Naive thymus-derived CD4-positive, alpha-beta T cell (primary cell): ENCODE data around the gene MCUR1. TPM values are rescaled to one million over a fixed set of nuclear protein-coding genes. Genes with fewer than 3 reads are reported as not detected.
"Not testable (repeated sequence)": the region's sequence is repeated elsewhere in the genome, so short reads cannot be mapped to it uniquely, and the experiment has no call there.

Source experiments
- ATAC-seq: fragments of 150-1000 bp; cut with Tn5 transposase; 2 replicates; pipeline ENCODE4 v1.10.0; 2021; ENCODE audit warnings: mild to moderate bottlenecking, moderate library complexity
- CTCF ChIA-PET: fragments of 350-600 bp; sonication (Branson Sonifier 250); formaldehyde crosslinking; loops from one replicate; lab custom pipeline; 2021; ENCODE audit warnings: antibody characterized with exemption; lab: Charles Lee
- POLR2A ChIA-PET: fragments of 350-600 bp; sonication (Branson Sonifier 250); formaldehyde crosslinking; loops from one replicate; lab custom pipeline; 2021; ENCODE audit warnings: antibody characterized with exemption, inconsistent platforms; lab: Charles Lee
- DNase-seq, 9 donors: peaks; one replicate each; pipeline versions ENCODE4 v3.0.0 to v3.0.0-alpha.2; 2020 to 2022; ENCODE audit warnings: mixed read lengths in 1 of 9
- H3K27ac ChIP-seq: one replicate; pipeline ENCODE4 v1.7.0; 2013; ENCODE audit warnings: mild to moderate bottlenecking, low read depth, low read length, moderate library complexity
- H3K27me3 ChIP-seq, 2 donors: one replicate each; pipeline ENCODE4 v1.7.0; 2013; ENCODE audit warnings: low read length in 2 of 2, mild to moderate bottlenecking in 2 of 2, moderate library complexity in 2 of 2; ENCODE audit not compliant: control insufficient read depth in 2 of 2, insufficient read depth in 2 of 2
- H3K36me3 ChIP-seq, 3 experiments: 1 replicate in 2 of 3; 2 replicates in 1 of 3; pipeline ENCODE4 v1.7.0; 2013; ENCODE audit warnings: low read length in 3 of 3, mild to moderate bottlenecking in 3 of 3, moderate library complexity in 1 of 3; ENCODE audit not compliant: insufficient read depth in 3 of 3, control insufficient read depth in 2 of 3
- H3K4me1 ChIP-seq, 2 donors: one replicate each; pipeline ENCODE4 v1.7.0; 2013; ENCODE audit warnings: low read length in 2 of 2, mild to moderate bottlenecking in 2 of 2, moderate library complexity in 1 of 2; ENCODE audit not compliant: control insufficient read depth in 2 of 2, insufficient read depth in 2 of 2
- H3K4me3 ChIP-seq: 2 replicates; pipeline ENCODE4 v1.7.0; 2013; ENCODE audit warnings: mild to moderate bottlenecking, low read length
- H3K9me3 ChIP-seq, 3 experiments: 1 replicate in 2 of 3; 2 replicates in 1 of 3; pipeline ENCODE4 v1.7.0; 2013; ENCODE audit warnings: low read length in 3 of 3; ENCODE audit not compliant: control insufficient read depth in 2 of 3
- H3K27ac Mint-ChIP-seq, 9 donors: one replicate each; pipeline ENCODE4 v1.8.0; 2020 to 2022; ENCODE audit warnings: mixed read lengths in 9 of 9, mild to moderate bottlenecking in 8 of 9, moderate library complexity in 5 of 9, inconsistent platforms in 2 of 9
- H3K27me3 Mint-ChIP-seq, 5 donors: one replicate each; pipeline ENCODE4 v1.8.0; 2021 to 2022; ENCODE audit warnings: mixed read lengths in 5 of 5, mild to moderate bottlenecking in 1 of 5
- H3K36me3 Mint-ChIP-seq, 5 donors: one replicate each; pipeline ENCODE4 v1.8.0; 2020 to 2022; ENCODE audit warnings: mixed read lengths in 5 of 5, mild to moderate bottlenecking in 3 of 5, inconsistent platforms in 1 of 5
- H3K4me1 Mint-ChIP-seq, 7 donors: one replicate each; pipeline ENCODE4 v1.8.0; 2020 to 2022; ENCODE audit warnings: mixed read lengths in 7 of 7, mild to moderate bottlenecking in 3 of 7, inconsistent platforms in 1 of 7
- H3K4me3 Mint-ChIP-seq, 10 donors: one replicate each; pipeline ENCODE4 v1.8.0; 2020 to 2022; ENCODE audit warnings: mild to moderate bottlenecking in 10 of 10, mixed read lengths in 10 of 10, moderate library complexity in 6 of 10, inconsistent platforms in 2 of 10
- H3K9me3 Mint-ChIP-seq, 11 donors: one replicate each; pipeline ENCODE4 v1.8.0; 2020 to 2022; ENCODE audit warnings: mixed read lengths in 11 of 11, mild to moderate bottlenecking in 4 of 11, inconsistent platforms in 1 of 11, moderate library complexity in 1 of 11
- intact Hi-C, 2 donors: fragments of 100-400 bp; cut with micrococcal nuclease; formaldehyde crosslinking; loops; one replicate each; pipeline ENCODE4 v1.15.1; 2023
- polyA plus RNA-seq, 2 donors: library from polyadenylated mRNA; unstranded; fragments of 300-500 nt; fragmentation: Illumina TruSeq; gene quantifications; one replicate each; pipeline ENCODE4 v1.2.3, GENCODE V29; 2021
- total RNA-seq, 6 experiments: library from RNA in 5 of 6; stranded (reverse) in 5 of 6; gene quantifications; 1 replicate in 5 of 6; 2 replicates in 1 of 6; pipeline ENCODE4 v1.2.3 and lab custom pipeline; 2021 to 2026

The MCUR1 gene
- total and polyA plus RNA-seq, 7 experiments from 2014 or later: 4.1 to 20.6 (median 7.4) TPM

DNA sequence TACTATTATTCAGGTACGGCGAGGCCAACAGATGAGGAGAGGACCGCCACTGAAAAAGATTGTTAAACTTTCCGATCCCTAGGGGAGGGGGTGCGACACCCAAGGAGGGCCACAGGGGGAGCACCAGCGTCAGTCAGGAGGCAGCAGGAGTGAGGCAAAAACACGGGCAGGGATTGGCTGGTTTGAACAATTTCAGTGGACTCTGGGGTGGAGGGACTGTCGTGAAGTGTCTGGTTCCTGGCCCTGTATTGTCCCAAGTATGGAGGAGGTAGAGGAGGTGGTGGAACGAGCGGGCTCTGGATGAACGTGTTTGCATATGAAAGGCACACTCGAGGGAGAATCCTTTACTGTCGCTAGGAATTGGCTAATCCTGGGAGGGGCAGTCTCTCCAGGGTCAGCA is 32.5 kb upstream of the MCUR1 start:
- CTCF ChIA-PET: no interaction called here

DNA sequence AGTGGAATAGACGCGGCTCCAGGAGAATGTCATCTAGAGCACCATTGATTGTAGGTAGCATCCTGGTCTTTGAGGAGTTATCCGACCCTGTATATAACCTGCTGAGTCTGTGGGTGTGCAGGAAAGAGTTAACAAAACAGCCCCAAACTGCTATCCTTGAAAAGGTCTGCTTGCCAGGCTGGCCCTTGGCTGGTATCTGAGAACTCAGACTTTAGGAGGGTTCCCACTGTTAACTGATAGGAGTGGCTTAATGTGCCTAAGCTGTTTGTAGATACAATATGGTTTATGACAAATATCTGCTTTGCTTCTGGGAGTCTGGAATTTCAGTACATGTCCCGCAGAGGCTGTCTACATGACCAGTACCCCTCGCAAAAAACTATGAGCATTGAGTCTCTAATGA is 27.6 kb upstream of the MCUR1 start:
- Mint-ChIP-seq H3K27me3 (peaks cover 0 to 6% (median 0%) of the 10 kb centered on the region in 5 donors), H3K4me1 (peaks cover 0 to 3% (median 0%) of the 10 kb centered on the region in 7 donors), H3K9me3 (no peaks in the 10 kb centered on the region), H3K4me3 (no peak overlapping the region), H3K36me3 (no peaks in the 10 kb centered on the region), H3K27ac (no peak overlapping the region)
- intact Hi-C loops: no loop called here
- DNase-seq: no peak
- ATAC-seq: no peak
- Histone ChIP-seq H3K36me3 (no peaks in the 10 kb centered on the region), H3K4me3 (no peak overlapping the region), H3K27me3 (no peaks in the 10 kb centered on the region), H3K4me1 (no peaks in the 10 kb centered on the region), H3K9me3 (no peaks in the 10 kb centered on the region), H3K27ac (no peak overlapping the region)
- POLR2A ChIA-PET: no interaction called here
- CTCF ChIA-PET: interaction anchor here (1.2 kb wide), 1 partner anchor 20 kb away, joined by 3 read pairs; no protein-coding TSS in a partner anchor

More for the DNA sequence above, 32.5 kb upstream of the MCUR1 start:
- Mint-ChIP-seq H3K4me1 (no peaks in the 10 kb centered on the region), H3K27me3 (peaks cover 0 to 12% (median 6%) of the 10 kb centered on the region in 5 donors), H3K4me3 (no peak overlapping the region), H3K36me3 (no peaks in the 10 kb centered on the region), H3K27ac (no peak overlapping the region), H3K9me3 (peaks cover 0 to 2% (median 0%) of the 10 kb centered on the region in 11 donors)
- intact Hi-C loops: no loop called here
- POLR2A ChIA-PET: no interaction called here
- DNase-seq (no peak), ATAC-seq (no peak)
- Histone ChIP-seq H3K36me3 (no peaks in the 10 kb centered on the region), H3K4me1 (no peaks in the 10 kb centered on the region), H3K9me3 (no peaks in the 10 kb centered on the region), H3K4me3 (no peak overlapping the region), H3K27ac (no peak overlapping the region), H3K27me3 (no peaks in the 10 kb centered on the region)

DNA sequence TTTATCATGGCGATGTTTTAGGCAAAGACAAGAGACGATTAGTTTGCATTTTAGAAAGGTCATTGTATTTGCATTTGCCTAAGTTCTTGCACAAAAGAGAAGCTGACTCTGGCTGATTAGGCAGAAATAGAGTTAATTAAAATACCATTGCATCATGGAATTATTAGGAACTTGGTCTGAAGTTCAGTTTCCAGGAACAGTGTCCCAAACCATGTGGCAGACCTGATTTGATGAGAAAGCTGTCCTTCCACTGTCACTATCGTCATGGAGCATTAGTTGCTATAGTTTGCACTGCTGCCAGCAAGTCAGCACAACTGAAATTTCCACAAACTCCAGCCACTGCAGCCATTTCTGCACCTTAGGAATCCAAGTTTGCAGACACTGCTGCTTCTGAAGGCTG is 24.3 kb upstream of the MCUR1 start:
- Mint-ChIP-seq H3K27me3 (peaks cover 0 to 11% (median 0%) of the 10 kb centered on the region in 5 donors), H3K36me3 (no peaks in the 10 kb centered on the region), H3K4me3 (no peak overlapping the region), H3K9me3 (peaks cover 0 to 4% (median 0%) of the 10 kb centered on the region in 11 donors), H3K27ac (no peak overlapping the region), H3K4me1 (peaks cover 0 to 5% (median 0%) of the 10 kb centered on the region in 7 donors)
- no peak overlapping the region for H3K4me3 ChIP-seq
- no peaks in the 10 kb centered on the region for H3K4me1 ChIP-seq
- ChIA-PET CTCF (no interaction called here), POLR2A (no interaction called here)
- DNase-seq (no peak), ATAC-seq (no peak)
- intact Hi-C loops: no loop called here
- H3K36me3 ChIP-seq: no peaks in the 10 kb centered on the region
- no peak overlapping the region for H3K27ac ChIP-seq
- no peaks in the 10 kb centered on the region for H3K27me3 ChIP-seq
- no peaks in the 10 kb centered on the region for H3K9me3 ChIP-seq

DNA sequence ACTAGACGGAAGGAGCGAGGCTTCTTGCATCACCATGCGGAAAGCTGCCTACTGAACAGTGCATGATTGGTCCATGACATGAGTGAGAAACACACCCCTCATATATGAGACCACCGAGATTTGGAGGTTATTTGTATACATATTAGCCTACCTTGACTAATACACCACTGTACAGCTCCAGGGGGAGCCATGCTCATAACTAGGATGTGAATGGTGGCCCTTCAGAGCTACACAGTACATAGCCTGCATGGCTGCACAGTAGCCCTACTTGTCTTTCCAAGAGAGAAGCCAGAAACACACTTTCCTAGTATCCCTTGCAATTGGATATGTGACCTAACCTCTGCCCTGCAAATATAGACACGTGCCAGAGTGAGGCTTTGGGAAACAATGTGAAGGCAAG is 21.8 kb upstream of the MCUR1 start:
- no peaks in the 10 kb centered on the region for H3K36me3 ChIP-seq
- ATAC-seq (no peak), DNase-seq (no peak)
- no peak overlapping the region for H3K27ac ChIP-seq
- H3K9me3 ChIP-seq: no peaks in the 10 kb centered on the region
- H3K27me3 ChIP-seq: no peaks in the 10 kb centered on the region
- Mint-ChIP-seq H3K36me3 (no peaks in the 10 kb centered on the region), H3K27ac (no peak overlapping the region), H3K27me3 (peaks cover 0 to 7% (median 3%) of the 10 kb centered on the region in 5 donors), H3K4me1 (peaks cover 0 to 3% (median 0%) of the 10 kb centered on the region in 7 donors), H3K4me3 (no peak overlapping the region), H3K9me3 (peaks cover 0 to 4% (median 0%) of the 10 kb centered on the region in 11 donors)
- ChIA-PET POLR2A (no interaction called here), CTCF (no interaction called here)
- intact Hi-C loops: no loop called here
- no peaks in the 10 kb centered on the region for H3K4me1 ChIP-seq
- no peak overlapping the region for H3K4me3 ChIP-seq

DNA sequence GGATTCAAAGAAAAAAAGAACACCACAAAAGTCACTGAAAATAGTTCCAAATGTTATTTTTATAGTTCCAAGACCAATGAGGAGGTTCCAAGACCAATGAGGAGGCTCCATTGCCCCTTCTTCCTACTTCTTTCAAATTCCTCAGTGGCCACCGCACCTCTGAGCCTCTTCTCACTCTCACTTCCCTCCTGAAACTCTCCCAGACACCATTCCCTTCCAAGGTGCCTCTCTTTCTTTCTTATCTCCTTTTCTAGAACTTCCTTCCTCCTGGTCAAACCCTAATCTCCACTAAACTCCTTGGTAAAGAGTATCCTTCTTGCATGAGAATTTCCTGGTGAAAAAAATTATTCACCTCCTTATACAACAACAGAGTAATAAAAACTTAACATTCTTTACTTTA is 20.4 kb upstream of the MCUR1 start:
- Mint-ChIP-seq H3K9me3 (peaks cover 0 to 12% (median 0%) of the 10 kb centered on the region in 11 donors), H3K27me3 (peaks cover 0 to 10% (median 8%) of the 10 kb centered on the region in 5 donors), H3K36me3 (no peaks in the 10 kb centered on the region), H3K4me1 (peaks cover 0 to 3% (median 0%) of the 10 kb centered on the region in 7 donors), H3K27ac (no peak overlapping the region), H3K4me3 (no peak overlapping the region)
- H3K4me3 ChIP-seq: no peak overlapping the region
- H3K27ac ChIP-seq: no peak overlapping the region
- H3K4me1 ChIP-seq: no peaks in the 10 kb centered on the region
- H3K27me3 ChIP-seq: no peaks in the 10 kb centered on the region
- intact Hi-C loops: no loop called here
- POLR2A ChIA-PET: no interaction called here
- DNase-seq (no peak), ATAC-seq (no peak)
- no peaks in the 10 kb centered on the region for H3K36me3 ChIP-seq
- H3K9me3 ChIP-seq: no peaks in the 10 kb centered on the region
- CTCF ChIA-PET: no interaction called here

DNA sequence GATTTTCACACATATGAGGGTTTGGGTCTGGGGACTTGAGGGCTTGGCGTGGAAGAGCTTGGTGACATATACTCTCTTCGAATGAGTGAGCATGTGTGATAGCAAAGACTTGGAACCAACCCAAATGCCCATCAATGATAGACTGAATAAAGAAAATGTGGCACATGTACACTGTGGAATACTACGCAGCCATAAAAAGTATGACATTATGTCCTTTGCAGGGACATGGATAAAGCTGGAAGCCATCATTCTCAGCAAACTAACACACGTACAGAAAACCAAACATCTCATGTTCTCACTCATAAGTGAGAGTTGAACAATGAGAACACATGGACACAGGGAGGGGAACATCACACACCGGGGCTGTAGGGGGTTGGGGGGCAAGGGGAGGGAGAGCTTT is 19.7 kb upstream of the MCUR1 start:
- H3K27ac ChIP-seq, H3K4me1 Mint-ChIP-seq, H3K9me3 ChIP-seq, H3K4me3 Mint-ChIP-seq, CTCF ChIA-PET, intact Hi-C loops, H3K36me3 Mint-ChIP-seq, H3K27me3 ChIP-seq, H3K4me1 ChIP-seq, ATAC-seq, H3K27ac Mint-ChIP-seq, DNase-seq, POLR2A ChIA-PET, H3K4me3 ChIP-seq, H3K36me3 ChIP-seq: not testable (repeated sequence)
- peaks cover 0 to 11% (median 9%) of the 10 kb centered on the region in 5 donors for H3K27me3 Mint-ChIP-seq
- peaks cover 0 to 12% (median under 1%) of the 10 kb centered on the region in 11 donors for H3K9me3 Mint-ChIP-seq

DNA sequence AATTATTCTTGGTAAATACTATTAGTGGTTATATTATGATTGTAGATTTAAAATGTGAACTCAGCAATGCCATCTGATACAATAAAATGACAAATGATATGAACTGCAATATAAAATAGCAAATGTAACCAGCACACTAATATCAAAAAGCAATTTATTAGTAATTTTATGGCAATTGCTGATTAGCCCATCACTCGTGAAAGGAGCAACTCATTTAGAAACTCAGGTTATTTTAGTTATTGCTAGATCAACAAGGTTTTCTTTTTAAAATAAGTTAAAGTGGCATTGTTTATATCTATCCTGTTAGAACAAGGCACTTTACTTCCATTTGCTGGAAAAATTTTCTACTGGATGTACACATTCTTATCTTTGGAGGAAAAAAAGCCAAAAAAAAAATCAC is 18.4 kb upstream of the MCUR1 start:
- Histone ChIP-seq H3K36me3 (no peaks in the 10 kb centered on the region), H3K9me3 (no peaks in the 10 kb centered on the region), H3K4me1 (no peaks in the 10 kb centered on the region), H3K27ac (no peak overlapping the region), H3K27me3 (no peaks in the 10 kb centered on the region), H3K4me3 (no peak overlapping the region)
- ATAC-seq: no peak
- peaks cover 6 to 15% (median 9%) of the 10 kb centered on the region in 5 donors for H3K27me3 Mint-ChIP-seq
- DNase-seq: no peak
- H3K4me1 Mint-ChIP-seq: peaks cover 0 to 3% (median 0%) of the 10 kb centered on the region in 7 donors
- H3K4me3 Mint-ChIP-seq: no peak overlapping the region
- H3K27ac Mint-ChIP-seq: no peak overlapping the region
- POLR2A ChIA-PET: no interaction called here
- H3K9me3 Mint-ChIP-seq: peaks cover 0 to 15% (median 7%) of the 10 kb centered on the region in 11 donors
- intact Hi-C loops: no loop called here
- H3K36me3 Mint-ChIP-seq: peaks cover 0 to 6% (median 0%) of the 10 kb centered on the region in 5 donors
- CTCF ChIA-PET: no interaction called here
